Myocyte (in vitro differentiated cells): Measurements from ENCODE around the gene RGS6. TPM values are rescaled to one million over a fixed set of nuclear protein-coding genes. Genes with fewer than 3 reads are reported as not detected.
"Not testable (repeated sequence)": the region's sequence is repeated elsewhere in the genome, so short reads cannot be mapped to it uniquely, and the experiment has no call there.

Source experiments
- DNase-seq: peaks from one replicate; pipeline ENCODE4 v3.0.0-alpha.2; 2012; ENCODE audit warnings: low read depth
- polyA plus RNA-seq: library from polyadenylated mRNA; unstranded; fragments of >200 nt; gene quantifications from one replicate; pipeline ENCODE4 v1.2.1, GENCODE V29; 2012; ENCODE audit warnings: missing spikeins
- total RNA-seq: library from RNA; depleted of rRNA; stranded (reverse); fragments of >200 nt; gene quantifications from 2 replicates; pipeline ENCODE4 v1.2.3, GENCODE V29; 2014

RGS6 gene
- total RNA-seq = not detected in 2 replicates
- 0.01 TPM for polyA plus RNA-seq

DNA sequence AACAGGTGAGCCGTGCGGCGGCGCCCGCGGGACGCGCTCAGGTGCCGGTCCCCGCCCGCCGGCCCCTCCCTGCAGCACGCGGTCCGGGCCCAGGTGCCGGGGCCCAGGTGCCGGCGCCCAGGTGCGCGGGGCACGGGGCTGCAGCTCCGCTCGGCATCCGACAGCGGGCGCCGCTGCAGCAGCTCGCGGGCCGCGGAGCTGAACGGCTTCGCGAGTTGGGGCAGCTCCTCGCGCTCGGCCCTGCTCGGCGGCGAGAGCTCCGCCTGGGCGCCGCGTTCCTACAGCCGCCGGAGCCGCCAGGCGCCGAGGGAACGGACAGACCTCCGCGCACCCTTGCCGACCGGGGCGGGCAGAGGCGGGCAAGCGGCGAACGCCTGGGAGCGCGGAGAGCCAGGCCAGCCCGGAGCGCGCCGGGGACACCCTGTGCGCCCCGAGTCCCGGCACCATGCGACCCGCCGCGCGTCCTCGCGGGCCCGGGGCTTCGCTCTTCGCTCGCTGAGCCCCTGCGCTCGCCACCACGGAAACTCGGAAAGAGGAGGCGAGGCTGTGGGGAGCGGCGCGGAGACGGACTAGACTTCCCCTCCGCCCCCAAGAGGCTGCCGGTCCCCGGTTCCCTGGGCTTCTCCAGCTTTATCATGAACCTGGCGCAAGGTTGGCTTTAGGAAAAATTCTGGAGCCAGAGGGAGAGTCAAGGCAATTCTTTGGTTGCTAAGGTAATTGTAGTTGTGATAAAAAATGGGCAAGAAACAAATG lies at the start of gene RGS6:
TSS of gene RGS6 (plus strand) at position 201 of the 753 bp plus-strand sequence.
- DNase-seq = no peak

DNA sequence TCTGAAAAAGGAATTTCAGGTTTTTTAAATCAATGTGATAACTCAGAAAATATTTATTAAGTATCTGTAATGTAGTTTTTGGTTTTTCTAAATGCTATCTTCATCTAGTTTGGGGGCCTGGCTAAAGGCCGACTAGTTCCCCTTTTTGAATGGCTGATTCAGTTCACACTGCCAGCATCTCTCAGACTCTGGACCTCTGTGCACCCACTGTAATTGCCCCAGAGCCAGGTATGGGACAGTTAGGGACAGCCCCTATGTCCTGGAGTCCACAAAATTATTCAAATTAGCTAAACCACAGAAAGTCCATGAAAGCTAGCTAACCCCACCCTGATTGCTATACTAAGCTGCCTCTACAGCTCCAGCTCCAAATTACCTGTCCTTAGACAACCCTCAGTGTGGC lies 49.1 kb upstream of the RGS6 start:
- DNase-seq = no peak

DNA sequence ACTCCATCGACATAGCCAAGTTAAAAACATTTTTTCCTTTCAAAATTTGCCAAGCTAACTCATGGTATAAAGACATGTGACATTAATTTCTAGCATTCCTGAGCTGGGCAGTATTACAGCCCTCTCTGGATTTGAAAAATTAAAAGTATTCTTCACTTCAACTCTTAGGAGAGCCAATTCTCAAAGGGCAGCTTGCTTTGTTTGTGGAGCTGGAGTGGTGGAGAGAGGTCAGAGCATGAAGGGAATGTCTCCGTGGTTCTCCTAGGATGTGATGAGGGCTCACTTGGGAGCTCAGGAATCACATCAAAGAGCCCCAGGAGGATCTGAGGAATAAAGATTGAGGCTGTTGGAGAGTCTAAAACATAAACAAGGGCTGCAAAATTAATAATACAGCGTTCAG lies 46.9 kb upstream of the RGS6 start:
- DNase-seq = no peak

DNA sequence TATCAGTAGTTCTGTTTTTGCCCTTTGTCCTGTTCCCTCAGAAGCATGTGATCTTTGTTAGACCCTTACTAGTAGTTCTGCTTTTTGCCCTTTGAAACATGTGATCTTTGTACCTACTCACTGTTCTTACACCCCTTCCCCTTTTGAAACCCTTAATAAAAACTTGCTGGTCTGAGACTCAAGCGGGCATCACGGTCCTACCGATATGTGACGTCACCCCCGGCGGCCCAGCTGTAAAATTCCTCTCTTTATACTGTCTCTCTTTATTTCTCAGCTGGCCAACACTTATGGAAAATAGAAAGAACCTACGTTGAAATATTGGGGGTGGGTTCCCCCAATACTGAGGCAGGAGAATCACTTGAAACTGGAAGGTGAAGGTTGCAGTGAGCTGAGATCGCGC lies 44.4 kb upstream of the RGS6 start:
- DNase-seq = not testable (repeated sequence)

DNA sequence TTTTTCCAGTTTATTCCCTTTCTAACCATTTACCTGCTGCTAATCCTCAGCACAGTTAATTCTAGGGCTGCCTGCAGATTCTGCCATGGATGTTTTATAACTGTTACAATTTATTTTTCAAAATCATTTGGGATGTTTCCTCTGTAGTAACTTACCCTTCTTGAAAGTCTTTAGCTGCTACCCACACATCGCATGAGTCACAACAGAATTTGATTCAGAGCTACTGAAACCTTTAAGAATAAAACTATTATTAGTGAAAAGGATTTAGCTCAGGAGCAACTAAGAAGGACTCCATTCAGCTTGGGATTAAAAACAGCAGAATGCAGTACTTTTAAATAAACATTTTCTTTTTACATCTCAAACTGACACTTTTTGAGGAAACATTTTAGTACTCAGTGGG lies 41.7 kb upstream of the RGS6 start:
- no peak for DNase-seq

DNA sequence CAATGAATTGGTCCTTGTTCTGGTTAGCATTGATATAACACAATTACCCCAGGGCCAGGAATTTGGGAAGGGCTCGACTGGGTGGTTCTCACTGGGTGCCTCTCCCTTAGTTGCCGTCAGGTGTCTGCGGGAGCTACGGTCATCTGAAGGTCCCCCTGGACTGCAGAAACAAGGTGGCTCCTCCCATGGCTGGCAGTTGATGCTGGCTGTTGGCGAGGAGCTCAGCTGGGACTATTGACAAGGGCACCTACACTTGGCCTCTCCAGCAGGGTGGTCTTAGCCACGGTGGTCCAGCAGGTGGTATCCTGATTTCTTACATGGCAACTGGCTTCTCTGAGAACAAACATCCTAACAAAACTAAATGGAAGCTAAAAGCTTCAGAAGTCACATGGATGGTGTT lies 41.0 kb upstream of the RGS6 start:
- DNase-seq = no peak

DNA sequence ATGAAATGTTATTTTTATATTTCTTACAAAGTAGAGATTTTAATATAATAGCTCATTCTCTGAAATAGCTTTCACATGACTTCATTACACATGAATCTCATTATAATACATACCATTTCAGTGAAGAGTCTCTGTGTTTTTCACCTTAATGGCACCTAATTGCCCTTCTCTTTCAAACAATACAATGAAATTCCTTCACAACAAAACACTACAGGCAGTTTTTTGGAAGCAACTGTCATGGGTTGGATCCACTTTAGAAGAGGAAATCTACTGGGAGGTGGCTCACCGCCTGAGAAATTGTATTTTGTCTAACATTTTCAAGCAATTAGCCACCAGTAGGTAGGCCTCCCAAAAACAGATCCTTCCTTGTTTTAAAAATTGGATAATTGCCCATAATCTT lies 40.3 kb upstream of the RGS6 start:
- DNase-seq = no peak

DNA sequence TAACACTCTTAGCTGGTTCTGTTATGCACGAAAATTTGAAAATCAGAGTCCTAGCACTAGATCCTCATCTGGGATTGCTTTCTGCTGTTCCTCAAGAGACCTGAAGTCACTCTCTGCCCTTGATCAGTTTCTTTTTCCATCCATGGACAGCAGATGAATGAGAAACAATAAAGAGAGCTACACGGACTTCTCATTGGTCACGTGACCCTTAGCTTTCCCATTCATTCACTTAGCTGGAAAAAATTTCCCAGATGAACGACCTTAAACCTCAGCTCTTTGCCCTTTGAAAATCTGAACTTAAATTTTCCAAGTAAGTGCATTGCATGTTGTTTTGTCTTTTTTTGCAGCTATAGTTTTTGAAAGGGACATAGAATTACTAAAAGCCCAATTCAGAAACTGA lies 27.2 kb upstream of the RGS6 start:
- no peak for DNase-seq

DNA sequence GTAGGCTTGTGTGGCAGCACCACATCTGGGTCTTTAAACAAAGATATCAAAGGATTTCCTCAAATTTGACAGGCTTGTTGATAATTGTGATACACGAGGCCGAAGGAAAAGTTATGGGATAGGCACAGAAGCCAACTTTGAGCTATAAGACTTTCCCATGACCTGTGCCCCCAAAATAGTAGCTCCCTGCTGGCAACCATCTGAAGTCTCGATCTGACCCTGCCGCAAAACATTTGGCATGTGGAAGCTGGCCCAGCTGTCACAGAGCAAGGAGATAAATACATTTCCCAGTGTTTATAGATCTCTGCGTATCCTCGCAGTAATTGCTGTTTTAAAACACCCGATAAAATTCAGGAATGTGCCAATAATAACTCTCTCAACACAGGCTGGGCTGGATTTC lies 26.4 kb upstream of the RGS6 start:
- DNase-seq = peak; percentile 49

DNA sequence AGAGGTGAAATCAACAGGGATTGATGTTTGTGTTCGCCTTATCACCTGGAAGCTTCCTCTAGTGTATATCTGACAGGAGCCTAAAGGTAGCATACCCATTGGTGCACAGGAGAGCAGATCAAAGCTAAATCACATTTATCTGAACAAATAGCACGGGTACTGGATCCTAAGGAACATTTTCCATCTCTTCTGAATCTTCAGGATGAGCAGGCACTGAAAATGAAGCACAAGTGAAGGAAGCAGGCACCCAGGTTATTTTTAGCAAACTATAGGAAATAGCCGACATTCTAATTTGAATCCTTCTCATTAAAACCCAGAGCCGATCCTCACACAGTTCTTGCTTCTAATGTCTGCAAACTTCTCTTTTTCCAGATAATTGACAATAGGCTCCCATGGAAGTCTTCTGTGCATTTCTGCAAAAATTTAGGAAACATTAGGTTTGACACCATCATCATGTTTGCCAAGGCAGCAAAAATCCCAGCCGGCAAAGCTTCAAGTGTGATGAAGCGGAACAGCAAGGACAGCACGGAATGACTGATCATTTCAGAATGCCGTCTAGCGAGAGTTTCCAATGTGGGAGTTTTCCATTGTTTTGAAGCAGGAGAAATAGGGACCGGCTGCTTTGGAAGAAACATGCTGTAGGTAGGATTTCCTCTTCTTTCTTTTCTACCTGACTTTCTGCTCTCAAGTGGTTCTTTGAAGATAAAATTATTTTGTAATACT lies 24.3 kb upstream of the RGS6 start:
- DNase-seq = no peak

DNA sequence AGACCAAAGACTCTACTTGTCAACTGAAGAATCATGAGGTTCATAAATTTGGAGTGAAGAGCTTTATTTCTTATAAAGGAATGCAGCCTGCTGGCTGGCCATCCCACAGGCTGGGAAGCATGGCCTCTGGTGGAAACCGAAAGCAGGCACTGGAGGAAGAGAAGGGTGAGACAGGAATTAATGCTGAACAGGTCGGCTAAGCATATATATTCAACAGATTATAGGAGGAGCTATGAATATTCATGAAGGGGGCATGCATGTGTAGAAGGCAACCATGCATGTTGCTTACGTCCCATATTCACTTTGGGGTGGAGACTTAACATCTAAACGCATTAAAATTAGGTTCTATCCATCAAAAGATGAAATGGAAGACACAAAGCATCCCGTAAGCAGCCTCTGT lies 20.6 kb upstream of the RGS6 start:
- no peak for DNase-seq

DNA sequence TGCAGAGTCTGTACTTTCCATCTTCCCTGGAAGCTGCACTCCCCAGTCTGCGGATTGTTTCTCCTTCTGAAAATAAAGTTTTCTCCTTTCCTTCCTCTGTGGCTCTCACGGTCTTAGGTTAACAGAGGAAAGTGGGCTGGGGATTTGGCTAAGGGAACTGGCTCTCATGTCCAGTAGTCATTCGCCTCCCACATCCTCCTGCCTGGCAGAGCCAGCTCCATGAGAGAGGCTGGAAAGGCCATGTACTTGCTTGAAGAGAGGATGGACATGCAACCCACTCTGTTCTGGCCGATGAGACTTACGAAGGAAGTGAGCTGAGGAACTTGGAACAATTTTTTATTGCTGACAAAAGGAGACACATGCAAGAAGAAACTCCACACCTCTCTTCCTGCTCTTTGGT lies 18.9 kb upstream of the RGS6 start:
- DNase-seq = no peak

DNA sequence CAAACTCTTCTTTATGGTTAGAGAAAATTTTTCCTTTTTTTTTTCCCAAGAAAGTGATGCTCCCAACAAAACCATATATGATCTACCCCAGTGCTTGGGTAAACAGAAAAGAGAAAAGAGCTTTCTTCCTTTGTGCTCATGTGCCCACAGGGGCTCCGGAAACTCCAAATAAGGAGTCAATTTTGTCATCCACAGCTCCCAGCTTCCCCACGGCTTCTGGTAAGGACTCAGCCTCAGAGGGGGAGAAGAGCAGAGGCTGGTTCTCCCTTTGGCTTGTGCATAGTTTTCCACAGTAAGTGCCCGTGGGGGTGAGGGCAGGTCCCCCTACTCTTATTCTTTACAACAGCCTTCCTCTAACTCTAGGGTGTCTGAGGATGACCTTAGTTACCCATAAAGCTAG lies 13.3 kb upstream of the RGS6 start:
- peak; percentile 9 for DNase-seq

DNA sequence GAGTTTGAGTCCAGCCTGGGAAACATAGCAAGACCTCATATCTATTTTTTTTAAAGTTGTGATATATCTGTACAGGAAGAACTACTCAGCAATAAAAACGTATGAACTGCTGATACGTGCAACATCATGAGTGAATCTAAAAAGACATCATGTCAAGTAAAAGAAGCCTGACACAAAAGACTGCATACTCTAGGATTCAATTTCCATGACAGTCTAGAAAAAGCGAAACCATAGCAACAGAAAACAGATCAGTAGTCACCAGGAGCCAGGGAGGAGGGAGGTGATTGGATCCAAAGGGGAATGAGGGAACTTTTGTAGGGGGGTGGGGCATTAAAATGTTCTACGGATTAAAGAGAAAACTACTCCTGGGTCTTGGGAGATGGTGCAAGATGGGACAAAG lies 8.7 kb upstream of the RGS6 start:
- DNase-seq = no peak

DNA sequence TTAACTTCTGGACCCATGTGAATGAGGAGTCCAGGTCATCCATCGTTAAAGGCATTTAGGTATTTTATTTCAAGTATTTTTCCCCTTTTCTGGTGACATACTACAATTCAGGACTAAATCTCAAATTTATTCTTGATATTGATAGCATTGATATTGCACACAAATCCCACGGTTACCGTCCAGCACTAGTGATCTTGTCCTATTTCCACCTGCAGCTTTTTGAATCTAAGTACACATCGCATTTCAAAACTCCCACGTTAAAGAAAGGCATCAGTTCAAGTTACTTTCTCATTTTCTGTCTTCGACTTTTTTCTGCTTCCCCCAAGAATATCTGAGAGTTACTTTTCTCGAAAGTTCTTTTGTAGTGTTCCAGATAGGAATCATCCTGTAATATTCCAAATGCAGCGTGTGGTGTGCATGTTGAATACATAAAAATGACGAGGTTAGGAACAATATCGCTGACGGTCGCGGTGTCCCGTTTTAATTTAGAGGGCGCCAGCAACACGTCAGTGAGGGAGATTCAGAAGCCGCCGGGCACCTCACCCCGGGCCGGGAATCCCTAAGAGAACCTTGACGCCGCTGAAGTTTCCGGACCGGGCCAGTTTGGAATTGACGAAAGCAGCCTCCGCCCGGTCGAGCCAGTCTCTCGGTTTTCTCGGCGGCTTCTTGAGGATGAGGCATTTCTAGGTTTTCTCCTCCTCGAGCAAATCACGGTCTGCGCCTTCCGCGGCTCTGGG lies 569 bp upstream of the RGS6 start:
- DNase-seq = no peak

DNA sequence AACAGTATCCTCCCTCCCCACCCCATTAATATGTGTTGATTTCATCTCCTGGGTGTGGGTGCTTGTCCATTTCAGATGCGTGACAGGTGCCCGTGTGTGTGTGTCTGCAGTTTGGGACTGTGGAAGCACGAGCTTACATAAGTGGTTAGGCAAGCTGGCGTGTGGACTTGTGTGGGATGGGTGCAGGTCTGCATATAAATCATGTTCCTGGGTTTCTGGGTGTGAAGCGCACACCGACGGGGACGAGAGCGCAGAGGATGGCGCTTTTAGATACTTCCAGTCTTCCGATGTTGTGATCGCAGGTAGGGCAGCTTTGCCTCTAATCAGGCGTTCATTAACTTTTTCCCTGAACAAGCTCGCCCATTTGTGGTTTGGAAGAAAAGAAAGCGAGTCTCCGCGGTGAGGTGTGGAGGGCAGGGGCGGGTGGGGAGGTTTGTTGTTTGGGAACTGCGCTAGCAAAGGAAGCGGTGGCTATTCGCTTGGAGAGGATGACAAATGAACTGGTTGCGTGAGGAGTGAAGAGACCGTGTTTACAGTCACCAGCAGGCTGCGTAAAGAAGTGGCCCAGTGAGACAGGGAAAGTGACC lies 865 bp downstream of the RGS6 start:
- DNase-seq = no peak

DNA sequence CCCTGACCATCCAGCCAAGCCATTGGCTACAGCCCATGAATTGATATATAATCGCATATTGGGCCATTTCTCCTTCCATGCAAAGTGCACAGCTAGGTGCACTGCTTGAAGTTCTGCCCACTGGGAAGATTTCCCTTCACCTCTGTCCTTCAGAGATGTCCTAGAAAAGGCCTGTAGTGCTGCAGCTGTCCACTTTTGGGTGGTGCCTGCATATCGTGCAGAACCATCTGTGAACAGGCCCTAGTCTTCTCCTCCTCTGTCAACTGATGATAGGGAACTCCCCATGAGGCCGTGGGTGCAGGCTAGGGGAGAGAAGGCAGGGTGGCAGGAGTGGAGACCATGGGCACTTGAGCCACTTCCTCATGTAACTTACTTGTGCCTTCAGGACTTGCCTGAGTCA lies 6.0 kb downstream of the RGS6 start:
- DNase-seq = not testable (repeated sequence)

DNA sequence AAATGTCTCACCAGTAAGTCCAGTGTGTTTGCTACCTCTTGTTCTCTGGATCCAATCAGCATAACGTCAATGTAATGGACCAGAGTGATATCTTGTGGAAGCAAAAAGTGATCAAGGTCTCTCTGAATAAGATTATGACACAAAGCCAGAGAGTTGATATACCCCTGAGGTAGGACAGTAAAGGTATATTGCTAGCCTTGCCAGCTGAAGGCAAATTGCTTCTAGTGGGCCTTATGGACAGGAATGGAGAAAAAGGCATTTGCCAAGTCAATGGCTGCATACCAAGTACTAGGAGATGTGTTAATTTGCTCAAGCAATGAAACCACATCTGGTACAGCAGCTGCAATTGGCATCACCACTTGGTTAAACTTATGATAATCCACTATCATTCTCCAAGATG lies 7.1 kb downstream of the RGS6 start:
- not testable (repeated sequence) for DNase-seq

DNA sequence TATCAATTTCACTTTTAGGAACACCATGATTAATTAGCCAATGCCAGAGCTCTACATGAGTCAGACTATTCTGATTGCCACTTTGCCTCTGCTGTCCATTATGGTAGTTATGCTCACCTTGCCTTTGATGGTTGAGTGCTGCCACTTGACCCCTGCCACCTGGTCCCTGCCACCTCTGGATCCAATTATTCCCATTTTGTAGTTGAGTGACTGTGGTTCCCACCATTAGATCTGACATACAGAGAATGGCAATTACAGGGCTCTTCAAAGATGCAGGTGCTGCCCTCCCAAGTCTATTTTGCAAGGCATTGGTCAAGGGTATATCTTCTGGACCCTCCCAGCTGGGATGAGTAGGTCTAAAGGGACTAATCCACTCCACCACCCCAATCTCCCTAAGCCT lies 8.3 kb downstream of the RGS6 start:
- DNase-seq = not testable (repeated sequence)

DNA sequence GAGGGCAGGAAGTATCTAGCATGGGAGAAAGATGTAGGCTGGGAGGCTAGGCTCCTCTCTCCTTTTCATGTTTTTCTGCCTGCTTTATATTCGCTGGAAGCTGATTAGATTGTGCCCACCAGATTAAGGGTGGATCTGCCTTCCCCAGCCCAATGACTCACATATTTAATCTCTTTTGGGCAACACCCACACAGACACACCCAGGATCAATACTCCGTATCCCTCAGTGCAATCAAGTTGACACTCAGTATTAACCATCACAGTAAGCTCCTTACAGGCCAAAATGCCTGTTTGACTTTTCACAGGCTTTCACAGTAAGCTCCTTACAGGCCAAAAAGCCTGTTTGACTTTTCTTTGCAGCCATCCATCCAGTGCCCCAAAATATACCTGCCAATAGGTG lies 9.4 kb downstream of the RGS6 start:
- DNase-seq = not testable (repeated sequence)

DNA sequence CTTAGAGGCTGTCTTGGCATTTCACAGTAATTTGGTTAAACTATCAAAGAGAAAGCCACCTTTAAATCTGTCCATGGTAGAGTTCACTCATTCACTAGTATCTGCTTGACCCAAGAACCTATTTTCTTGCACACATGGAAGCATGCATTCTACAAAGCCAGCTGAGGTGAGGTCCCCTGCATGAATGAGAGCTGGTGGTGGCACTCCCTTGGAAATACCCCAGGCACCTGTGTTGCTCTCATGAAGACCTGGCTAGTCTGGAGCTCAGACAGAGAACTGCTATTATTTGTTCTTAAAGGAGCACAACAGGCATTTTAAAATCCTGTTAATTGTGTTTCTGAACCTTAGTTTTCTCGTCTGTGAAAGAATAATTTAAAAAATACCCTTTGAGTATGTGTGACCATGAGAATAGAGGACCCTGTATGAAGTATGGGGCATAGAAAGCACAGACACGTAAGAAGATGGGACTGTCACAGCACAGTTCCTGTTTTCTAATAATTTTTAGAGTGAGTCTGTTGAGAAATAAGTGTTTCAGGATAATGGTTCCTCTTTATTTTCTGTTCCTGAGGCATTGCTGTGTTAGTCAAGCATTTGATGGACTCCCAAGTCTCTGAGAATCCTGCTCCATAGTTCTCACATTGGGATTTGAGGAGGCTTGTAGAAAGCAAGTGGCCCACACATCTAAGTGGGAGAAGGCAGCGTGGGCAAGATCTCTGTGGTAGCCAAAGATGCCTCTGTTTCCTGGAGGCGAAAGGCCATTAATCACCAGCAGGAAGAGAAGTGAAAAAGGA lies 10.9 kb downstream of the RGS6 start:
- no peak for DNase-seq
